DMS 273 (cell line): Measurements from ENCODE around the gene HOXC12.

Experiments
- DNase-seq: peaks from one replicate; lab custom pipeline; 2025; ENCODE audit not compliant: unreplicated experiment; lab: John Stamatoyannopoulos, UW

Gene HOXC12

GRCh38 chr12:53971129-53971528, 16.4 kb downstream of the HOXC12 start:
- no peak for DNase-seq

- DNase-seq: no peak
Measured at GRCh38 chr12:53971686-53972085, 17.0 kb downstream of the HOXC12 start.

- no peak for DNase-seq
Measured at GRCh38 chr12:53972152-53972702, 17.5 kb downstream of the HOXC12 start.

GRCh38 chr12:53972722-53973235, 18.1 kb downstream of the HOXC12 start, which contains the start of gene HOXC11:
HOXC11 (plus strand) TSS chr12:53973126; CDS start chr12:53973242, 116 bp downstream.
- DNase-seq: no peak

- peak; percentile 41 for DNase-seq
Measured at GRCh38 chr12:53973236-53974042, 18.7 kb downstream of the HOXC12 start.

- DNase-seq: peak; percentile 64
Measured at GRCh38 chr12:53974084-53975063, 19.7 kb downstream of the HOXC12 start, which contains the start of gene HOTAIR. HOTAIR (minus strand) TSS chr12:53974954.

- DNase-seq: no peak
Measured at GRCh38 chr12:53975064-53975471, 20.4 kb downstream of the HOXC12 start.

- DNase-seq: no peak
Measured at GRCh38 chr12:53975479-53976152, 20.9 kb downstream of the HOXC12 start.

- peak; percentile 61 for DNase-seq
Measured at GRCh38 chr12:53976172-53976822, 21.6 kb downstream of the HOXC12 start.

GRCh38 chr12:53976823-53977595, 22.3 kb downstream of the HOXC12 start:
- DNase-seq: no peak

- no peak for DNase-seq
Measured at GRCh38 chr12:53977596-53978445, 23.1 kb downstream of the HOXC12 start.

GRCh38 chr12:53978477-53979356, 24.0 kb downstream of the HOXC12 start:
- DNase-seq: no peak

GRCh38 chr12:53980104-53980801, 25.6 kb downstream of the HOXC12 start:
- no peak for DNase-seq

GRCh38 chr12:53980802-53981496, 26.2 kb downstream of the HOXC12 start:
- no peak for DNase-seq

GRCh38 chr12:53981634-53982565, 27.2 kb downstream of the HOXC12 start:
- no peak for DNase-seq
